ENCODE data around the gene ICAM1.

ICAM1 gene

DNA sequence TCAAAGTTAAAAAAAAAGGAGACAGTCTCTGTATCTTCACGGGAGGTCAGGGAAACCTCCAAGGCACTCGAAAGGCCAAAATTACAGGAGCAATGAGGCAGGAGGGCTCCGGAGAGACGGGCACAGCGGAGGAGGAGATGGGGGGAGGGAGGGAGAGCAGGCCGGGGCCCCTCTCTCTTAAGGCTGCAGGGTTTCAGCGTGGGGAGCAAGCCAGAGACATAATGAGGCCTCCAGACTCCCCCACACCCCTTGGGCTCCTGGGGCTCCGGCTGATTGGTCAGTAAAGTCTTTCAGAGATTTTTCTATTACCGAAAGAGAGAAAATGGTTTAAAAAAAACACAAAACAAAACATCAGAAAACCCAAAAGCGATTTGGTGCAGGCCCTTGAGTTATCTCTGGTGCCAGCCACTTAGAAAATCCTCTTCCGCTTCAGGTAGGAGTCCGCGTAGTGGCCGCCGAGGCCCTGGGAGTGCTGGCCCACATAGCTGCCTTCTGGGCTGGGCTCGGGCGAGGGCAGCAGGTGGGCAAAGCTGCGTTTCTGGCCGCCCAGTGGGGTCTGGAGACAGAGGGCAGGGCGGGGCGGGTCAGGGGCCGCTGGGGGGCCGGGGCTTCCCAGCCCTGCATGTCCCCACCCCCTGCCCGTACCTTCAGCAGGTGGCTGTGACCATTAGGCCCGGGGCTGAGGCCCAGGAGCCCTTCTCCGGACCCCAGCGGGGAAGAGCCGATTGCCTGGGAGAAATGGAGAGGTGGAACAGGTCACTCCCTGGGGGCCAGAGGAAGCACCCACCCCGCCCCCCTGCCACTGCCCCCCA is 46.3 kb downstream of the ICAM1 start:
- H3K27ac Mint-ChIP-seq = no peak overlapping the region
- TF ChIP-seq, protein P1, sequence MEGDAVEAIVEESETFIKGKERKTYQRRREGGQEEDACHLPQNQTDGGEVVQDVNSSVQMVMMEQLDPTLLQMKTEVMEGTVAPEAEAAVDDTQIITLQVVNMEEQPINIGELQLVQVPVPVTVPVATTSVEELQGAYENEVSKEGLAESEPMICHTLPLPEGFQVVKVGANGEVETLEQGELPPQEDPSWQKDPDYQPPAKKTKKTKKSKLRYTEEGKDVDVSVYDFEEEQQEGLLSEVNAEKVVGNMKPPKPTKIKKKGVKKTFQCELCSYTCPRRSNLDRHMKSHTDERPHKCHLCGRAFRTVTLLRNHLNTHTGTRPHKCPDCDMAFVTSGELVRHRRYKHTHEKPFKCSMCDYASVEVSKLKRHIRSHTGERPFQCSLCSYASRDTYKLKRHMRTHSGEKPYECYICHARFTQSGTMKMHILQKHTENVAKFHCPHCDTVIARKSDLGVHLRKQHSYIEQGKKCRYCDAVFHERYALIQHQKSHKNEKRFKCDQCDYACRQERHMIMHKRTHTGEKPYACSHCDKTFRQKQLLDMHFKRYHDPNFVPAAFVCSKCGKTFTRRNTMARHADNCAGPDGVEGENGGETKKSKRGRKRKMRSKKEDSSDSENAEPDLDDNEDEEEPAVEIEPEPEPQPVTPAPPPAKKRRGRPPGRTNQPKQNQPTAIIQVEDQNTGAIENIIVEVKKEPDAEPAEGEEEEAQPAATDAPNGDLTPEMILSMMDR (IDR thresholded peaks at IDR 0.05; ENCODE audit: unreplicated experiment in 3 of 3) = no peak
- peaks cover 22% of the 10 kb centered on the region for H3K36me3 Mint-ChIP-seq (ENCODE audit: low read depth)
- no peaks in the 10 kb centered on the region for H3K27me3 Mint-ChIP-seq (ENCODE audit: low read depth)
- peak overlapping the region; percentile 50 to 66 (median 54) for H3K4me3 Mint-ChIP-seq
- peaks cover 18% of the 10 kb centered on the region for H3K4me1 Mint-ChIP-seq
- H3K9me3 Mint-ChIP-seq = no peaks in the 10 kb centered on the region

DNA sequence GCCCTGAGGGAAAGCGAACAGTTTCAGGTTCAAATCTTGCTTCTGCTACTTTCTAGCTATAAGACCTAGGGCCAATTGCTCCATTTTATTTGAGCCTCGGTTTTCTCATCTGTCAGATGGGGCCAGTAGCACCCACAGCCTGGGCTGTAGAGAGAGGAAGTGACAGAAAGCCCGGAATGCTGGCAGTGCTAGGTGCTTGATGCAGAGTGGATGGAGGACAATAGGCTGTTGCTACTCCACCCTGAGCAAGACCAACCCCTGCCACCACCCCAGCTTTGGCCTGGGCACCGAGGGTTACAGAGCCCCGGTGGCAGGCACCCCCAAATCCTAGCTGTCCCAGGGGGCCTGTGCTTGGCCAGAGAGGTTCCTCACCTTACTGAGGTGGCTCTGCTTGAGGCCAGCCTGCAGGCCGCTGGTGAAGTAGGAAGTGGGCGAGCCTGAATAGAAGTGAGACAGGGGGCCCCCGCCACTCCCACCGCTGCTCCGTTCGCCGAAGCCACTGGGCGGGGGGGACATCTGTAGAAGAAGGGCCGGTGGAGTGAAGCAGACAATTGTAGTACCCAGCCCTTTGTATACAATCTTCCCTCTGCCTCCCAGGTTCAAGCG is 47.0 kb downstream of the ICAM1 start:
- H3K4me3 Mint-ChIP-seq = no peak overlapping the region
- H3K27ac Mint-ChIP-seq = no peak overlapping the region
- TF ChIP-seq, protein P1 (IDR thresholded peaks at IDR 0.05; ENCODE audit: unreplicated experiment in 3 of 3) = no peak
- peaks cover 18% of the 10 kb centered on the region for H3K4me1 Mint-ChIP-seq
- no peaks in the 10 kb centered on the region for H3K9me3 Mint-ChIP-seq
- no peaks in the 10 kb centered on the region for H3K27me3 Mint-ChIP-seq (ENCODE audit: low read depth)
- H3K36me3 Mint-ChIP-seq (ENCODE audit: low read depth) = peaks cover 22% of the 10 kb centered on the region

DNA sequence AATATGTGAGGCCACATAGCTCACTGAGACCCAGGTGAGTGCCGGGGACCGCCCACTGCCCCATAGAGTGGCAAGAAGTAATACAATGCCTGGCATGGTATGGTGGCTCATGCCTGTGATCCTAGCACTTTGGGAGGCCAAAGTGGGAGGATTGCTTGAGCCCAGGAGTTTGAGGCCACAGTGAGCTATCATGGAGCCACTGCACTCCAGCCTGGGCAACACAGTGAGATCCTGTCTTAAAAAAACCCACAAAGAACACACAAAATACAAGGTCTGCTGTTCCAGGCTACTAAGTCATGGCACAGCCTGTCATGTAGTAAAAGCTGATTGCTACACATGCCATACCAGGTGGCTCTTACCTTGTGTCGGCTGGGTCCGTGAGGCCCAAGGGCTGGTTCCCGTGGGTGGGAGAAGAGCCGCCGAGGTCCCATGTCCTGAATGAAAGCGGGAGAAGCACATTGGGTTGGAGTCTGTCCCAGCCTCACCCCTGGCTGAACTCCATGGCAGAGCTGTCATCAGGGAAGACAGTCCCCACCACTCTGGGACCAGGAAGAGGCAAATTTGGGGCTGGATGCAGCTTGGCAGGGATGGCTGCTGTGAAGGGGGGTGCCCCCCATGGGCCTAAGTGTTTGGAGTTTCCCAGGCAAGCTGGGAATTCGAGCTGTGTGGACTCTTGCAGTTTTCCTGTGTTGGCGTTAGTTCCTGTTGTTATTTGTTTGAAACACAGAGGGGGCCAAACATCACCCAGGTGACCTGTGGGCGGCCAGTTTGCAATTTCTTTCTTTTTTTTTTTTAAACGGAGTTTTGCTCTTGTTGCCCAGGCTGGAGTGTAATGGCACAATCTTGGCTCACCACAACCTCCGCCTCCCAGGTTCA is 48.1 kb downstream of the ICAM1 start:
- Mint-ChIP-seq H3K9me3 (no peaks in the 10 kb centered on the region), H3K27ac (no peak overlapping the region), H3K36me3 (ENCODE audit: low read depth) (peaks cover 22% of the 10 kb centered on the region), H3K27me3 (ENCODE audit: low read depth) (no peaks in the 10 kb centered on the region), H3K4me1 (peaks cover 18% of the 10 kb centered on the region), H3K4me3 (no peak overlapping the region)
- TF ChIP-seq, protein P1 (IDR thresholded peaks at IDR 0.05; ENCODE audit: unreplicated experiment in 3 of 3) = no peak

DNA sequence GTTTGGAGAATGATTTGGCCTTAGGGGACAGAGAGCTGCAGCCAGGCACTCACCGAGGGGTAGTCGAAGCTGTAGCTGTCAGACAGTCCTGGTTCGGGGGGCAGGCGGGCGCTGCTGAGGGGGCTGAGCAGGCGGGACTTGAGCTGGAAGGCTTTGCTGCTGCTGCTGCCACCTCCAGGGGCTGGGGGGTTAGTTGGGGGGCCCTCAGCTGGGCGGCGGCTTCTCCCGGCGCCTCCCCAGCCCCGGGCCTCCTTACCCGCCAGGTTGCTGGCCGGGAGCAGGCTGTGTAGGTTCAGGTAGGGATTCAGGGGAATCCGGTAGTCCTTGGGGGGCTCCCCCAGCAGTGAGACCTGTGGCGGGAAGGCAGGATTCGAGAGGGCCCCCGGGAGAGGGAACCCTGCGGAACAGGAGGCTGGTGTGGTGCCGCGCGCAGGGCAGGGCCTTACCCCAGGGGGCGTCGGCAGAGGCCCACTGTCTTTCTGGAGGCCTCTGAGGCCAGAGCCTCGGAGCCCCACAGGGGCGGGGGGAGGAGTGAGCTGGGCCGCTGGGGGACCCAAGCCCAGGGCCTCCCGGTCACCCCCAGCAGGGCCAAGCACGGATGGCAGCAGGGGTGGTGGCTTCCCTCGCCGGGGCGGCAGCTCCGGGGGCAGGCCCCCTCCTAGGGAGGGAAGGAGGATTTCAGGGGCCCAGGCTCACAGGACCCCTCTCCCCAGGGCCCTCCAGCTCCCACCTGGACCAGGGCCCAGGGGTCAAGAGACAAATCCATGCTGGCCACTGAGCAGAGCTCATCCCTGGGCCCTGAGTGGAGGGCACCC is 49.9 kb downstream of the ICAM1 start:
- no peaks in the 10 kb centered on the region for H3K9me3 Mint-ChIP-seq
- H3K27me3 Mint-ChIP-seq (ENCODE audit: low read depth) = no peaks in the 10 kb centered on the region
- no peak overlapping the region for H3K27ac Mint-ChIP-seq
- H3K36me3 Mint-ChIP-seq (ENCODE audit: low read depth) = peaks cover 32% of the 10 kb centered on the region
- TF ChIP-seq, protein P1 (IDR thresholded peaks at IDR 0.05; ENCODE audit: unreplicated experiment in 3 of 3) = no peak
- no peak overlapping the region for H3K4me3 Mint-ChIP-seq
- H3K4me1 Mint-ChIP-seq = peaks cover 3% of the 10 kb centered on the region

DNA sequence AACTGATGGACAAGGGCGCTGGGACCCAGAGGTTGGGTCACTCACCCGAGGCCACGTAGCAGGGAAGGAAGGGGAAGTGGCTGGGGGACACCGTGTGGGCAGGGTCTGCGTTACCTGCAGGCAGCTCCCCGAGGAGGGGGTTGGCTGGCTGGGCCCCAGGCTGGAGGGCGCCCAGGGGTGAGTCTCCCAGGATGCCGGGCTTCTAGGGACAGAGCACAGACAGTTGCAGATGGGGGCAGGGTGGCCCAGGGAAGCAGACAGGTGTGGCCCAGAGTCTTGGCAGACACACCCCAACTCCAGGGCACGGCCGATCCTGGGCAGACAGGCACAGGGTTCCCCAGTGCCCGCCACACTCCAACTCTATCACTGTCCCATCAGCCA is 50.5 kb downstream of the ICAM1 start:
- Mint-ChIP-seq H3K4me3 (no peak overlapping the region), H3K36me3 (ENCODE audit: low read depth) (peaks cover 35% of the 10 kb centered on the region), H3K27me3 (ENCODE audit: low read depth) (no peaks in the 10 kb centered on the region), H3K9me3 (no peaks in the 10 kb centered on the region), H3K4me1 (no peaks in the 10 kb centered on the region), H3K27ac (no peak overlapping the region)
- TF ChIP-seq, protein P1 (IDR thresholded peaks at IDR 0.05; ENCODE audit: unreplicated experiment in 3 of 3) = no peak
